Omental fat pad (tissue), 4 donors: ENCODE measurements around the gene C5orf47. TPM values are rescaled to one million over a fixed set of nuclear protein-coding genes. Genes with fewer than 3 reads are reported as not detected.

ENCODE experiments used
- ATAC-seq: fragments of 150-250 bp; one replicate; pipeline ENCODE4 v1.9.1; 2016; ENCODE audit warnings: mild to moderate bottlenecking, moderate library complexity; ENCODE audit not compliant: low FRiP score
- DNase-seq: peaks from one replicate; pipeline ENCODE4 v3.0.0-alpha.2; 2019; ENCODE audit warnings: low spot score
- CTCF ChIP-seq, 3 donors: fragments of 450-650 bp; IDR thresholded peaks; one replicate each; pipeline ENCODE4 v1.5.1; 2016 to 2017; ENCODE audit warnings: antibody characterized with exemption in 3 of 3, mild to moderate bottlenecking in 3 of 3, moderate library complexity in 2 of 3
- total RNA-seq, 4 donors: library from RNA; depleted of rRNA; stranded (reverse); fragments of >200 nt; gene quantifications; one replicate each; pipeline ENCODE4 v1.1.0, GENCODE V29; 2016

C5orf47 gene
- total RNA-seq, 4 donors from 2014 or later: 0.19 TPM; not detected in 3

- TF ChIP-seq CTCF (IDR thresholded peaks at IDR 0.05): no peak
- ATAC-seq (no peak), DNase-seq (no peak)
Observed at GRCh38 chr5:173962436-173962972, 26.5 kb upstream of the C5orf47 start.

GRCh38 chr5:173963182-173963838 is 25.7 kb upstream of the C5orf47 start:
- no peak for DNase-seq
- ATAC-seq: no peak
- no peak for TF ChIP-seq CTCF (IDR thresholded peaks at IDR 0.05)

GRCh38 chr5:173963867-173964441 is 25.0 kb upstream of the C5orf47 start:
- DNase-seq: no peak
- ATAC-seq: no peak
- TF ChIP-seq CTCF (IDR thresholded peaks at IDR 0.05): no peak

DNA sequence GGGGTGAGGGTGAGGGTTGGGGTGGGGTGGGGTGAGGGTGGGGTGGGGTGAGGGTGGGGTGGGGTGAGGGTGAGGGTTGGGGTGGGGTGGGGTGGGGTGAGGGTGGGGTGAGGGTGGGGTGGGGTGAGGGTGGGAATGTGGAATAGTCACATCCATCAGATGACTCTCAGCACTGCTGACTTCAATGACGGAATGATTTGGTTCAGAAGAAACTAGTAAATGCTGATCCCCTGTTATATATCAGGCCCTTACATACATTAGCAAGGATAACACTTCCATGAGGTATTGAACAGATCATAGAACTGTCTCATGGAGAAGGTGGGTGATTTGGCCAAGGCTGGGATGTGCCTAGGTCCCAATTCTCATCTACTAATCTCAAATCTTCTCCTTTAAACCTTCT is 24.5 kb upstream of the C5orf47 start:
- DNase-seq (no peak), ATAC-seq (no peak)
- TF ChIP-seq CTCF (IDR thresholded peaks at IDR 0.05): no peak

GRCh38 chr5:173967241-173967640 is 21.7 kb upstream of the C5orf47 start:
- DNase-seq (no peak), ATAC-seq (no peak)
- TF ChIP-seq CTCF (IDR thresholded peaks at IDR 0.05): no peak

DNA sequence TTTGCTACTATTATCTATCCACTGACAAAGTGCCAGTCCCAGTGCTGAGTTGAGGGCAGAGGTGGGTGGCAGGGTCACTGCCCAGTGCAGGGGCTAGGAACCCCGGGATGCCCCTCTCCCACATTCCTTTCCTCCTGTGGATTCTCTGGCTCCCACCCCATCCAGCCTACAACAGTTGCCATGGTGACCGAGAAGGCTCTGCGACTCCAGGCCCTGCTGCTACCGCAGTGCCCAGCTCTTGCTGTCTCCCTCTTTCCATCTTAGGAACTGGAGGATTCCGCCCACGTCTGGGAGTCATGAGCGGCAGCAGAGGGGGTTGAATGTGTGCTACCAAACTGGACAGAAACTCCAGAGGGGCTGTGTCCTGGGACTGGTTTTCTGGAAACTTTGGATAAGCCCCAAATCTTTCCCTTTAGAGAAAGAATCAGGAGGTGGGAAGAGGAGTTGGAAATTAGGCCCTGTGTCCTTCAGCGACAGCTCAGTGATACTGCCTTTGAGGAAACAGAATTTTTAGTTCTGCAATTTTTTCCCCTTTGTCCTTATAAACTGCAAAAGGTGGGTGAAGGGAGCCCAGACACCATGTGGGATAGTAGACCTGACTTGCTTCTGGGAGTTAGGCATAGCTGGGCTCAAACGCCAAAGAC is 20.7 kb upstream of the C5orf47 start:
- DNase-seq (no peak), ATAC-seq (no peak)
- no peak for TF ChIP-seq CTCF (IDR thresholded peaks at IDR 0.05)
